Keratinocyte (primary cell): ENCODE results near the gene LGALS16.

ENCODE experiments used
- CTCF ChIP-seq, 3 experiments: IDR thresholded peaks in 1 of 3; conservative IDR thresholded peaks in 1 of 3; optimal IDR thresholded peaks in 1 of 3; 2 replicates in 2 of 3; 3 replicates in 1 of 3; pipeline versions ENCODE3 to v1.5.1; 2011; ENCODE audit warnings: low read length in 3 of 3, mild to moderate bottlenecking in 3 of 3, moderate library complexity in 2 of 3, control low read depth in 1 of 3, inconsistent platforms in 1 of 3; ENCODE audit not compliant: insufficient read depth in 2 of 3; ENCODE audit errors: extremely low read depth in 1 of 3
- EZH2 ChIP-seq: IDR thresholded peaks from one replicate; pipeline ENCODE4 v1.6.1; 2012; ENCODE audit warnings: inconsistent platforms, mild to moderate bottlenecking, low read length, moderate library complexity

GRCh38 chr19:39701291-39701690, 45.6 kb downstream of the LGALS16 start:
- TF ChIP-seq CTCF (optimal IDR thresholded peaks at IDR 0.05 in 1 of 3, IDR thresholded peaks at IDR 0.05 in 1 of 3, conservative IDR thresholded peaks at IDR 0.05 in 1 of 3; ENCODE audit: extremely low read depth in 1 of 3, insufficient read depth in 2 of 3, low read length in 3 of 3) (no peak), EZH2 (no peak)
